ENCODE results near the gene AHSG. TPM values are rescaled to one million over a fixed set of nuclear protein-coding genes. Genes with fewer than 3 reads are reported as not detected.

AHSG gene
- total RNA-seq, 1 donor from 2014 or later: not detected

DNA sequence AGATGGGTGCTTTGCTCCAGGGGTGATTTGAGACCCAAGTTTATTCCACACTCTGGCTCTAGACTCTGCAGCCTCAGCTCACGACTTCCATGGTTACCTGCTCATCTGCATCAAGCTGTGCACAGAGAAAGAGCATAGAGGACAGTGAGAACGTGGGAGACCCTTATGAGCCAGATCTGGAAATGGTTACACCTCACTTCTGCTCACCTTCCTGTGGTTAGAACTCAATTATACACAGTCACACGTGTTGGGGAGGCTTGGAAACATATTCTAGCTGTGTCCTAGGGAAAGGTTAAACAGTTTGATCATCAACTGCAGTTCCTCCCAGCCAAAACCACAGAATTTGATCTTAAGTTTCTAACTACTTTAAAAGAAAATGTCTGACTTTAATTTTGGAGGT lies 29.2 kb downstream of the AHSG start:
- no peak overlapping the region for H3K4me3 Mint-ChIP-seq (ENCODE audit: unreplicated experiment)
- peaks cover 28% of the 10 kb centered on the region for H3K27me3 Mint-ChIP-seq (ENCODE audit: unreplicated experiment)
- H3K27ac Mint-ChIP-seq (ENCODE audit: unreplicated experiment): no peak overlapping the region
- TF ChIP-seq, protein P1, sequence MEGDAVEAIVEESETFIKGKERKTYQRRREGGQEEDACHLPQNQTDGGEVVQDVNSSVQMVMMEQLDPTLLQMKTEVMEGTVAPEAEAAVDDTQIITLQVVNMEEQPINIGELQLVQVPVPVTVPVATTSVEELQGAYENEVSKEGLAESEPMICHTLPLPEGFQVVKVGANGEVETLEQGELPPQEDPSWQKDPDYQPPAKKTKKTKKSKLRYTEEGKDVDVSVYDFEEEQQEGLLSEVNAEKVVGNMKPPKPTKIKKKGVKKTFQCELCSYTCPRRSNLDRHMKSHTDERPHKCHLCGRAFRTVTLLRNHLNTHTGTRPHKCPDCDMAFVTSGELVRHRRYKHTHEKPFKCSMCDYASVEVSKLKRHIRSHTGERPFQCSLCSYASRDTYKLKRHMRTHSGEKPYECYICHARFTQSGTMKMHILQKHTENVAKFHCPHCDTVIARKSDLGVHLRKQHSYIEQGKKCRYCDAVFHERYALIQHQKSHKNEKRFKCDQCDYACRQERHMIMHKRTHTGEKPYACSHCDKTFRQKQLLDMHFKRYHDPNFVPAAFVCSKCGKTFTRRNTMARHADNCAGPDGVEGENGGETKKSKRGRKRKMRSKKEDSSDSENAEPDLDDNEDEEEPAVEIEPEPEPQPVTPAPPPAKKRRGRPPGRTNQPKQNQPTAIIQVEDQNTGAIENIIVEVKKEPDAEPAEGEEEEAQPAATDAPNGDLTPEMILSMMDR (IDR thresholded peaks at IDR 0.05): no peak
- no peaks in the 10 kb centered on the region for H3K9me3 Mint-ChIP-seq (ENCODE audit: unreplicated experiment)
- no peaks in the 10 kb centered on the region for H3K36me3 Mint-ChIP-seq (ENCODE audit: unreplicated experiment)
- peaks cover 12% of the 10 kb centered on the region for H3K4me1 Mint-ChIP-seq (ENCODE audit: unreplicated experiment)
- DNase-seq (ENCODE audit: extremely low spot score, unreplicated experiment): peak; percentile 7

DNA sequence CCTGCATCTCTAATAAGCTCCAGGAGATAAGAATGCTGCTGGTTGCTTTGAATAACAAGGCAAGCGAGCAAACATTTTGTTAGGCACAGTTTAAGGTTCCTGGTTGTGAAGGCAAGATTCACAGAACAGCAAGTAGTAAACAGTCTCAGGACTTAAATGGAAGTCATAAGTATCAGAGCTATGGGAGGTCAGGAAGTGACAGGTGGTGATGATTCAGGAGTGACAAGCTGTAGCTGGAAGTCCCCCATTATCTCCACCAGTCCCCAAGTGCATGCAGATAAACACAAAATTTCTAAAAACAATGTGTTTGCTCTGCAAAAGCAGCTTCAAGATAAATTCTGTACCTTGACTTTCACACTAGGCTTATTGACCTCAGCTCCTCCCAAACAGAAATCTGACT lies 30.6 kb downstream of the AHSG start:
- H3K27ac Mint-ChIP-seq (ENCODE audit: unreplicated experiment): no peak overlapping the region
- peaks cover 29% of the 10 kb centered on the region for H3K27me3 Mint-ChIP-seq (ENCODE audit: unreplicated experiment)
- DNase-seq (ENCODE audit: extremely low spot score, unreplicated experiment): no peak
- TF ChIP-seq, protein P1 (IDR thresholded peaks at IDR 0.05): no peak
- no peaks in the 10 kb centered on the region for H3K36me3 Mint-ChIP-seq (ENCODE audit: unreplicated experiment)
- H3K4me1 Mint-ChIP-seq (ENCODE audit: unreplicated experiment): peaks cover 12% of the 10 kb centered on the region
- H3K4me3 Mint-ChIP-seq (ENCODE audit: unreplicated experiment): no peak overlapping the region
- H3K9me3 Mint-ChIP-seq (ENCODE audit: unreplicated experiment): no peaks in the 10 kb centered on the region

- Mint-ChIP-seq H3K4me3 (ENCODE audit: unreplicated experiment) (no peak overlapping the region), H3K27me3 (ENCODE audit: unreplicated experiment) (peaks cover 30% of the 10 kb centered on the region), H3K36me3 (ENCODE audit: unreplicated experiment) (no peaks in the 10 kb centered on the region), H3K27ac (ENCODE audit: unreplicated experiment) (no peak overlapping the region), H3K9me3 (ENCODE audit: unreplicated experiment) (no peaks in the 10 kb centered on the region), H3K4me1 (ENCODE audit: unreplicated experiment) (peaks cover 12% of the 10 kb centered on the region)
- TF ChIP-seq, protein P1 (IDR thresholded peaks at IDR 0.05): no peak
- DNase-seq (ENCODE audit: extremely low spot score, unreplicated experiment): peak; percentile 38
These were observed 31.8 kb downstream of the AHSG start for GRCh38 chr3:186644683-186645082.

GRCh38 chr3:186646106-186646505 lies 33.2 kb downstream of the AHSG start:
- TF ChIP-seq, protein P1 (IDR thresholded peaks at IDR 0.05): no peak
- Mint-ChIP-seq H3K27me3 (ENCODE audit: unreplicated experiment) (peaks cover 37% of the 10 kb centered on the region), H3K9me3 (ENCODE audit: unreplicated experiment) (no peaks in the 10 kb centered on the region), H3K27ac (ENCODE audit: unreplicated experiment) (no peak overlapping the region), H3K4me1 (ENCODE audit: unreplicated experiment) (peaks cover under 1% of the 10 kb centered on the region), H3K36me3 (ENCODE audit: unreplicated experiment) (no peaks in the 10 kb centered on the region), H3K4me3 (ENCODE audit: unreplicated experiment) (no peak overlapping the region)
- peak; percentile 11 for DNase-seq (ENCODE audit: extremely low spot score, unreplicated experiment)

DNA sequence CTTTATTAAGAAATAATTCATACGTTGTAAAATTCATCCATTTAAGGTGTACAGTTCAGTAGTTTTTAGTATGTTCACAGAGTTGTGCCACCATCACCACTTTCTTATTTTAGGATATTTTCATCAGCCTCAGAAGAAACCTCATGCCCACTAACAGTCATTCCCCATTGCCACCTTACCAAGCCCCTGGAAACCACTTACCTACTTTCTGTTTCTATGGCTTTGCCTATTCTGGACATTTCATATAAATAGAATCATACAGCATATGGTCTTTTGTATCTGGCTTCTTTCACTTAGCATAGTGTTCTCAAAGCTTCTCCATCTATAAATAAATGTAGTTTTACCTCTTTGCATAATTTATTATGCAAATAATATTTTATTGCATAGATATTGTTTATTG lies 34.0 kb downstream of the AHSG start:
- Mint-ChIP-seq H3K4me3 (ENCODE audit: unreplicated experiment) (no peak overlapping the region), H3K4me1 (ENCODE audit: unreplicated experiment) (no peaks in the 10 kb centered on the region), H3K27me3 (ENCODE audit: unreplicated experiment) (peaks cover 40% of the 10 kb centered on the region), H3K9me3 (ENCODE audit: unreplicated experiment) (no peaks in the 10 kb centered on the region), H3K36me3 (ENCODE audit: unreplicated experiment) (no peaks in the 10 kb centered on the region), H3K27ac (ENCODE audit: unreplicated experiment) (no peak overlapping the region)
- TF ChIP-seq, protein P1 (IDR thresholded peaks at IDR 0.05): no peak
- no peak for DNase-seq (ENCODE audit: extremely low spot score, unreplicated experiment)
